Panc1 (cell line): ENCODE data around the gene AP4B1. TPM values are rescaled to one million over a fixed set of nuclear protein-coding genes. Genes with fewer than 3 reads are reported as not detected.

Experiments
- ATAC-seq: fragments of 200-7000 bp; cut with Tn5 transposase; 2 replicates; pipeline ENCODE4 v1.9.1; 2020; ENCODE audit warnings: mild to moderate bottlenecking, moderate library complexity
- BruUV-seq: library from RNA; stranded (reverse); fragments of 400-500 nt; replicated peaks from 2 replicates; lab custom pipeline; 2021; lab: Mats Ljungman, UMichigan
- CTCF ChIA-PET: fragments of 300-600 bp; sonication (Branson Sonifier 250); formaldehyde crosslinking; loops from one replicate; lab custom pipeline; 2022; ENCODE audit warnings: antibody characterized with exemption; lab: Charles Lee
- POLR2A ChIA-PET: fragments of 300-600 bp; sonication (Branson Sonifier 250); formaldehyde crosslinking; loops from one replicate; lab custom pipeline; 2022; ENCODE audit warnings: antibody characterized with exemption; lab: Charles Lee
- DNase-seq: peaks from one replicate; pipeline ENCODE4 v3.0.0-alpha.2; 2010; ENCODE audit warnings: low read depth, low spot score
- H3K27ac ChIP-seq: 2 replicates; pipeline ENCODE4 v1.5.1; 2011; ENCODE audit warnings: mild to moderate bottlenecking, low read length, inconsistent platforms
- H3K27me3 ChIP-seq: fragments of 200-500 bp; sonication (Bioruptor generic); 2 replicates; pipeline ENCODE4 v1.6.0; 2014; ENCODE audit warnings: low read length, inconsistent platforms; ENCODE audit not compliant: control insufficient read depth, insufficient read depth
- H3K36me3 ChIP-seq: fragments of 200-500 bp; sonication (Bioruptor generic); 2 replicates; pipeline ENCODE4 v1.5.1; 2014; ENCODE audit warnings: inconsistent platforms, mild to moderate bottlenecking, low read length, moderate library complexity; ENCODE audit not compliant: control insufficient read depth, insufficient read depth
- H3K4me1 ChIP-seq: 2 replicates; pipeline ENCODE4 v1.5.1; 2011; ENCODE audit warnings: inconsistent platforms, mild to moderate bottlenecking, low read length, moderate library complexity; ENCODE audit not compliant: control insufficient read depth, insufficient read depth
- H3K4me3 ChIP-seq, 2 experiments: 2 replicates each; pipeline ENCODE4 v1.5.1; 2011 to 2012; ENCODE audit warnings: low read depth in 2 of 2, low read length in 2 of 2, mild to moderate bottlenecking in 2 of 2, inconsistent platforms in 1 of 2, moderate library complexity in 1 of 2
- H3K9me3 ChIP-seq: fragments of 200-500 bp; sonication (Bioruptor generic); 2 replicates; pipeline ENCODE4 v1.5.1; 2014; ENCODE audit warnings: low read depth, mild to moderate bottlenecking, inconsistent platforms, low read length, moderate library complexity; ENCODE audit not compliant: control insufficient read depth, insufficient read depth
- POLR2AphosphoS5 ChIP-seq: IDR thresholded peaks from 2 replicates; pipeline ENCODE4 v1.6.1; 2012; ENCODE audit warnings: mild to moderate bottlenecking, low read depth, low read length, moderate library complexity
- SIN3A ChIP-seq: IDR thresholded peaks from 2 replicates; pipeline ENCODE4 v1.6.1; 2012; ENCODE audit warnings: low read depth, mild to moderate bottlenecking, low read length, moderate library complexity, borderline replicate concordance; ENCODE audit not compliant: insufficient read depth
- TCF7L2 ChIP-seq: IDR thresholded peaks from 2 replicates; pipeline ENCODE4 v1.6.1; 2011; ENCODE audit warnings: mild to moderate bottlenecking, low read depth, low read length, inconsistent platforms
- in situ Hi-C: cut with HindIII; loops from 2 replicates; pipeline ENCODE4 v1.10.0; 2016; ENCODE audit warnings: low sequenced_read_pairs, low pct_unique_long_range_greater_than_20kb
- intact Hi-C: fragments of 100-400 bp; cut with micrococcal nuclease; formaldehyde crosslinking; loops from one replicate; pipeline ENCODE4 v1.10.0; 2022; ENCODE audit not compliant: unreplicated experiment
- total RNA-seq: library from RNA; stranded (reverse); gene quantifications from one replicate; pipeline ENCODE4 v1.2.1, GENCODE V29; 2021; ENCODE audit not compliant: unreplicated experiment
- TF ChIP-seq, protein P1 (sequence below), 2 experiments: IDR thresholded peaks; 2 replicates each; pipeline ENCODE4 v1.6.1; 2011 to 2012; ENCODE audit warnings: low read depth in 2 of 2, control low read depth in 1 of 2, low read length in 1 of 2, mild to moderate bottlenecking in 1 of 2, moderate library complexity in 1 of 2; ENCODE audit not compliant: insufficient read depth in 1 of 2
- TF ChIP-seq, protein P2 (sequence below): fragments of 450-650 bp; IDR thresholded peaks from 2 replicates; pipeline ENCODE4 v1.5.1; 2017; ENCODE audit warnings: mild to moderate bottlenecking

Gene AP4B1
- total RNA-seq, 1 experiment from 2014 or later: 14.2 TPM

DNA sequence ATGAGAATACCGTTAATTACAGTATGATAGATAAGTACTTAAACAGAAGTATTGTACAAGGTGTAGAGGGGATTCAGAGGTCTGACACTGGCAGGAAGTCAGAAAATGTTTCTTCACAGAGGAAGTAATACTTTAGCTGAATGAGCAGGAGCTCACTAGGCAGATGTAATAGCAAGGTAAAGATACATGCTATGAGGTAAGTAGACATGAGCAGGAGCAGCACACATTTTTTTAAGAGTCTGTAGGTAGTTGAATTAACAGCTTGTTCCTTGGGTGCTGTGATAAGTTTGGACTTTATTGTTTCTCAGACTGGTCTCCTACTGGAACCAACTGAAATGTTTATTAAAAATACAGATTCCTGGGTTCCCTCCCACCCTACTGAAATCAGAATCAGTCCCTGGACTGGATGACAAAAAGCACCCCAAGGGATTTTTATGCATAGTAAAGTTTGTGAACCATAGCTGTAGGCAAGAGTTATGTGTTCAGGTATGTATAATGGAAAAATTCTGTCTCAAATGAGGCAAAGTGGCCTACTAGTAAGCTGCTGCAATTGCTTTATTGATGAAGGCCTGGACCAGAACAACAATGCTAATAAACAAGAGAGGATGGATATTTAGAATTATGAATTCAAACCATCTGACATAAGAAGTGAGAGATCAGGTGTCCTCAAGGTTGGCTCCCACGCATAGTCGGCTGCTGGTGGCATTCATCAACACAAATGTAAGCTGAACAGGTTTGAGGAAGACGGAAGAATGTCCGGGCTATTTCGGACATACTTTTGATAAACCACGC, 902 bp downstream of the AP4B1 start:
- Histone ChIP-seq H3K4me3 (peak overlapping the region; percentile 80 to 93), H3K27me3 (no peaks in the 10 kb centered on the region), H3K36me3 (peaks cover 2% of the 10 kb centered on the region), H3K27ac (peak overlapping the region; percentile 94), H3K9me3 (no peaks in the 10 kb centered on the region), H3K4me1 (peaks cover 4% of the 10 kb centered on the region)
- TSS peak; percentile 81 for BruUV-seq
- CTCF ChIA-PET: no interaction called here
- in situ Hi-C loops (no loop called here), intact Hi-C loops (loop anchor here (2.0 to 10.0 kb wide), 2 partner anchors 27 to 69 kb away; no protein-coding TSS in a partner anchor)
- TF ChIP-seq TCF7L2 (no peak), POLR2AphosphoS5 (no peak), SIN3A (no peak)
- TF ChIP-seq, protein P1, sequence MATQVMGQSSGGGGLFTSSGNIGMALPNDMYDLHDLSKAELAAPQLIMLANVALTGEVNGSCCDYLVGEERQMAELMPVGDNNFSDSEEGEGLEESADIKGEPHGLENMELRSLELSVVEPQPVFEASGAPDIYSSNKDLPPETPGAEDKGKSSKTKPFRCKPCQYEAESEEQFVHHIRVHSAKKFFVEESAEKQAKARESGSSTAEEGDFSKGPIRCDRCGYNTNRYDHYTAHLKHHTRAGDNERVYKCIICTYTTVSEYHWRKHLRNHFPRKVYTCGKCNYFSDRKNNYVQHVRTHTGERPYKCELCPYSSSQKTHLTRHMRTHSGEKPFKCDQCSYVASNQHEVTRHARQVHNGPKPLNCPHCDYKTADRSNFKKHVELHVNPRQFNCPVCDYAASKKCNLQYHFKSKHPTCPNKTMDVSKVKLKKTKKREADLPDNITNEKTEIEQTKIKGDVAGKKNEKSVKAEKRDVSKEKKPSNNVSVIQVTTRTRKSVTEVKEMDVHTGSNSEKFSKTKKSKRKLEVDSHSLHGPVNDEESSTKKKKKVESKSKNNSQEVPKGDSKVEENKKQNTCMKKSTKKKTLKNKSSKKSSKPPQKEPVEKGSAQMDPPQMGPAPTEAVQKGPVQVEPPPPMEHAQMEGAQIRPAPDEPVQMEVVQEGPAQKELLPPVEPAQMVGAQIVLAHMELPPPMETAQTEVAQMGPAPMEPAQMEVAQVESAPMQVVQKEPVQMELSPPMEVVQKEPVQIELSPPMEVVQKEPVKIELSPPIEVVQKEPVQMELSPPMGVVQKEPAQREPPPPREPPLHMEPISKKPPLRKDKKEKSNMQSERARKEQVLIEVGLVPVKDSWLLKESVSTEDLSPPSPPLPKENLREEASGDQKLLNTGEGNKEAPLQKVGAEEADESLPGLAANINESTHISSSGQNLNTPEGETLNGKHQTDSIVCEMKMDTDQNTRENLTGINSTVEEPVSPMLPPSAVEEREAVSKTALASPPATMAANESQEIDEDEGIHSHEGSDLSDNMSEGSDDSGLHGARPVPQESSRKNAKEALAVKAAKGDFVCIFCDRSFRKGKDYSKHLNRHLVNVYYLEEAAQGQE (IDR thresholded peaks at IDR 0.05; ENCODE audit: insufficient read depth in 1 of 2, low read depth in 2 of 2, low read length in 1 of 2): no peak
- POLR2A ChIA-PET: interaction anchor here (0.6 kb wide), 1 partner anchor 43 kb away, joined by 5 read pairs; no protein-coding TSS in a partner anchor
- DNase-seq (no peak), ATAC-seq (no peak)

DNA sequence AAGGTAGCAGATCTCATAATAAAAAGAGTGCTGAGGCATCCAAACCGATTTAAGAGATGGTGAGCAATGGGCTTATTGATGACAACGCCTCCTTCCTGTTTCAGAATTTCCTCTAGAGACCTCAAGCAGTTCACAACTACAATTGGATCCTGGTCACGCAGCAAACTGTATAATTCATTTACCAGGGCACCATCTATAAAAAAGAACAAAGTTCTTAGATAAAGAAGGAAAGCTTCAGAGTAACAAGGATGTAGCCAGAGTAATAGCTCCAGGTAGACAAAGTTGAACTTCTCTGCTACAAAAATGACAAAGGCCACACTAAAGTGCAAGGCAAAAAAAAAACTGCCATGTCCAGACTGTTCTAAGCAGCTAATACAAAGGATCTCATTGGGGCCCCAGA, 3.4 kb downstream of the AP4B1 start:
- TF ChIP-seq TCF7L2 (no peak), SIN3A (no peak), POLR2AphosphoS5 (no peak)
- TF ChIP-seq, protein P2, sequence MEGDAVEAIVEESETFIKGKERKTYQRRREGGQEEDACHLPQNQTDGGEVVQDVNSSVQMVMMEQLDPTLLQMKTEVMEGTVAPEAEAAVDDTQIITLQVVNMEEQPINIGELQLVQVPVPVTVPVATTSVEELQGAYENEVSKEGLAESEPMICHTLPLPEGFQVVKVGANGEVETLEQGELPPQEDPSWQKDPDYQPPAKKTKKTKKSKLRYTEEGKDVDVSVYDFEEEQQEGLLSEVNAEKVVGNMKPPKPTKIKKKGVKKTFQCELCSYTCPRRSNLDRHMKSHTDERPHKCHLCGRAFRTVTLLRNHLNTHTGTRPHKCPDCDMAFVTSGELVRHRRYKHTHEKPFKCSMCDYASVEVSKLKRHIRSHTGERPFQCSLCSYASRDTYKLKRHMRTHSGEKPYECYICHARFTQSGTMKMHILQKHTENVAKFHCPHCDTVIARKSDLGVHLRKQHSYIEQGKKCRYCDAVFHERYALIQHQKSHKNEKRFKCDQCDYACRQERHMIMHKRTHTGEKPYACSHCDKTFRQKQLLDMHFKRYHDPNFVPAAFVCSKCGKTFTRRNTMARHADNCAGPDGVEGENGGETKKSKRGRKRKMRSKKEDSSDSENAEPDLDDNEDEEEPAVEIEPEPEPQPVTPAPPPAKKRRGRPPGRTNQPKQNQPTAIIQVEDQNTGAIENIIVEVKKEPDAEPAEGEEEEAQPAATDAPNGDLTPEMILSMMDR: no peak
- TF ChIP-seq, protein P1 (IDR thresholded peaks at IDR 0.05; ENCODE audit: insufficient read depth in 1 of 2, low read depth in 2 of 2, low read length in 1 of 2): no peak
- BruUV-seq: no TSS peak
- H3K36me3 ChIP-seq: peaks cover 2% of the 10 kb centered on the region
- ChIA-PET CTCF (no interaction called here), POLR2A (no interaction called here)
- H3K4me1 ChIP-seq: peaks cover 4% of the 10 kb centered on the region
- DNase-seq (no peak), ATAC-seq (no peak)
- H3K9me3 ChIP-seq: no peaks in the 10 kb centered on the region
- no peak overlapping the region for H3K27ac ChIP-seq
- intact Hi-C loops: loop anchor here (10.0 kb wide), 1 partner anchor 66 kb away; no protein-coding TSS in a partner anchor
- H3K4me3 ChIP-seq: no peak overlapping the region
- H3K27me3 ChIP-seq: no peaks in the 10 kb centered on the region
- in situ Hi-C loops: no loop called here
